Esophagus muscularis mucosa (tissue), 4 donors: ENCODE measurements around the gene PHETA1. TPM values are rescaled to one million over a fixed set of nuclear protein-coding genes. Genes with fewer than 3 reads are reported as not detected.

Source experiments
- DNase-seq: peaks from one replicate; pipeline ENCODE4 v3.0.0-alpha.2; 2017; ENCODE audit errors: extremely low spot score
- H3K27ac ChIP-seq, 4 donors: fragments of 200-600 bp; sonication (generic); replicated peaks in 1 of 4; 1 replicate in 3 of 4; 2 replicates in 1 of 4; pipeline ENCODE4 v1.5.1; 2016 to 2019; ENCODE audit warnings: mild to moderate bottlenecking in 1 of 4
- H3K27me3 ChIP-seq, 4 donors: fragments of 200-600 bp; sonication (generic); one replicate each; pipeline versions ENCODE4 v1.5.1 to v1.6.0; 2016 to 2019
- H3K36me3 ChIP-seq, 4 donors: fragments of 200-600 bp; sonication (generic); one replicate each; pipeline ENCODE4 v1.5.1; 2016 to 2019
- H3K4me1 ChIP-seq, 4 donors: fragments of 200-600 bp; sonication (generic); one replicate each; pipeline ENCODE4 v1.5.1; 2016 to 2019
- H3K4me3 ChIP-seq, 4 donors: fragments of 200-600 bp; sonication (generic); 1 replicate in 2 of 4; 2 replicates in 2 of 4; pipeline ENCODE4 v1.5.1; 2016 to 2019; ENCODE audit warnings: mild to moderate bottlenecking in 4 of 4, moderate library complexity in 1 of 4
- H3K9me3 ChIP-seq, 4 donors: fragments of 200-600 bp; sonication (generic); 1 replicate in 3 of 4; 2 replicates in 1 of 4; pipeline ENCODE4 v1.5.1; 2016 to 2019
- EP300 ChIP-seq: sonication (generic); formaldehyde crosslinking; IDR thresholded peaks from one replicate; pipeline ENCODE4 v1.6.1; 2017; ENCODE audit warnings: antibody characterized with exemption
- POLR2A ChIP-seq: fragments of 450-650 bp; IDR thresholded peaks from one replicate; pipeline ENCODE4 v1.6.1; 2017; ENCODE audit warnings: antibody characterized with exemption, moderate library complexity, mild to moderate bottlenecking, low read depth
- POLR2AphosphoS5 ChIP-seq, 2 donors: sonication (generic); formaldehyde crosslinking; IDR thresholded peaks; one replicate each; pipeline ENCODE4 v1.6.1; 2017; ENCODE audit warnings: antibody characterized with exemption in 2 of 2
- WGBS: methylation state at CpG from one replicate; pipeline ENCODE4 v1.1.5; 2018; 5-methylcytosine and 5-hydroxymethylcytosine counted together
- intact Hi-C: fragments of 100-400 bp; cut with DNase I; formaldehyde crosslinking; loops from one replicate; pipeline ENCODE4 v1.15.1; 2023
- total RNA-seq, 4 donors: library from RNA; depleted of rRNA; stranded (reverse); fragments of >200 nt; gene quantifications; one replicate each; pipeline versions ENCODE4 v1.1.0 to v1.2.1, GENCODE V29; 2016
- TF ChIP-seq, protein P1 (sequence below), 3 experiments: fragments of 200-600 bp in 2 of 3; fragments of 450-650 bp in 1 of 3; sonication (generic) in 2 of 3; IDR thresholded peaks; one replicate each; pipeline ENCODE4 v1.5.1; 2017 to 2019; ENCODE audit warnings: antibody characterized with exemption in 3 of 3, mild to moderate bottlenecking in 2 of 3, moderate library complexity in 1 of 3

The PHETA1 gene
- total RNA-seq, 4 donors from 2014 or later: 5.8 to 15.6 (median 9.5) TPM

DNA sequence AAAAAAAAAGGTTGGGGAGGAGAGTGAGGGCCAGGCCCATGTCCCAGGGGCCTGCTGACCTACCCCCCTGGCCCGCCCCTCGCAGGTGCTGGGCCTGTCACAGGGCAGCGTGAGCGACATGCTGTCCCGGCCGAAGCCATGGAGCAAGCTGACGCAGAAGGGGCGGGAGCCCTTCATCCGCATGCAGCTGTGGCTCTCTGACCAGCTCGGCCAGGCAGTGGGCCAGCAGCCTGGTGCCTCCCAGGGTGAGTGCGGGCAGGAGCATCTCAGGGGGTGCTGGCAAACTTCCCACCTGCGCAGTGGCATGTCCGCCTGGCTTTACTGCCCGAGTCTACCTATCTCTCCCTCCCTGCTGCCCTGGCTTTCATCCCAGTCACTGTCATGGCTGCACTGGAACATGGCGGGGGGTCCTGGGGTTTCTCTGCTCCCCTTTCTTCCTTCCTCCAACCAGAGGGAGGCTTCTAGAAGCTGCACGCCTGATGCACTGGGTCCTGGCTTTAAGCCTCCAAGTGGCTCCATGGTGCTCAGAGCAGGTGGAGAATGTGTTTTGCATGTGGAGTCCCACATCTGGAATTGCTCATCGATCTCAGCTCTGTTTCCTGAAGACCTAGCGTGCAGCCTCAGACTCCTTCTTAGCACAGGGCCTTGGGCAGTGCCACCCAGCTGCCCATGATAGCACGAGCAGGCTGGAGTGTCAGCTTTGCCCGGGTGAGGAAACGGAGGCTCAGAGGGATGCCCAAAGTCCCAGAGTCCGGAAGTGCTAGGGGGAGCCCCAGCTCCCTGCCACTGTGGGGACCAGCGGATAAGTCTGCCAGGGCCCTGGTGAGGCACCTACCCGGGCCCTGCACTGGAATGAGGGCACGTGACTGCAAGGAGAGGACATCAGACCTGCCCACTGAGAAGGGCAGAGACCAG is 46.3 kb downstream of the PHETA1 start:
- WGBS: 86% methylated on average over 20 of the region's 25 CpGs
- no peak overlapping the region for H3K4me3 ChIP-seq
- H3K36me3 ChIP-seq: no peaks in the 10 kb centered on the region
- no peaks in the 10 kb centered on the region for H3K4me1 ChIP-seq
- peaks cover 0 to 31% (median 0%) of the 10 kb centered on the region in 4 donors for H3K27me3 ChIP-seq
- TF ChIP-seq POLR2AphosphoS5 (IDR thresholded peaks at IDR 0.05): no peak
- TF ChIP-seq POLR2A: no peak
- TF ChIP-seq, protein P1, sequence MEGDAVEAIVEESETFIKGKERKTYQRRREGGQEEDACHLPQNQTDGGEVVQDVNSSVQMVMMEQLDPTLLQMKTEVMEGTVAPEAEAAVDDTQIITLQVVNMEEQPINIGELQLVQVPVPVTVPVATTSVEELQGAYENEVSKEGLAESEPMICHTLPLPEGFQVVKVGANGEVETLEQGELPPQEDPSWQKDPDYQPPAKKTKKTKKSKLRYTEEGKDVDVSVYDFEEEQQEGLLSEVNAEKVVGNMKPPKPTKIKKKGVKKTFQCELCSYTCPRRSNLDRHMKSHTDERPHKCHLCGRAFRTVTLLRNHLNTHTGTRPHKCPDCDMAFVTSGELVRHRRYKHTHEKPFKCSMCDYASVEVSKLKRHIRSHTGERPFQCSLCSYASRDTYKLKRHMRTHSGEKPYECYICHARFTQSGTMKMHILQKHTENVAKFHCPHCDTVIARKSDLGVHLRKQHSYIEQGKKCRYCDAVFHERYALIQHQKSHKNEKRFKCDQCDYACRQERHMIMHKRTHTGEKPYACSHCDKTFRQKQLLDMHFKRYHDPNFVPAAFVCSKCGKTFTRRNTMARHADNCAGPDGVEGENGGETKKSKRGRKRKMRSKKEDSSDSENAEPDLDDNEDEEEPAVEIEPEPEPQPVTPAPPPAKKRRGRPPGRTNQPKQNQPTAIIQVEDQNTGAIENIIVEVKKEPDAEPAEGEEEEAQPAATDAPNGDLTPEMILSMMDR (IDR thresholded peaks at IDR 0.05): no peak
- no peak for TF ChIP-seq EP300
- H3K9me3 ChIP-seq: no peaks in the 10 kb centered on the region
- no peak for DNase-seq
- H3K27ac ChIP-seq: no peak overlapping the region
- intact Hi-C loops: no loop called here

DNA sequence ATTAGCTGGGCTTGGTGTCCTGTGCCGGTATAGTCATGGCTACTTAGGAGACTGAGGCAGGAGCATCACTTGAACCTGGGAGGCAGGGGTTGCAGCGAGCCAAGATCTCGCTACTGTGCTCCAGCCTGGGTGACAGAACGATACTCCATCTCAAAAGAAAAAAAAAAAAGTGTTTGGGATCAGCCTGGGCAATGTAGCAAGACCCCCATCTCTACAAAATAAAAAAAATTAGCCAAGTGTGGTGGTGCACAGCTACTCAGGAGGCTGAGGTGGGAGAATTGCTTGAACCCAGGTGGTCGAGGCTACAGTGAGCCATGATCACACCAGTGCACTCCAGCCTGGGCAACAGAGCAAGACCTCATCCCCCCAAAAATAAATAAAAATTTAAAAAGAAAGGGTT is 47.6 kb downstream of the PHETA1 start:
- H3K36me3 ChIP-seq: no peaks in the 10 kb centered on the region
- TF ChIP-seq EP300 (no peak), POLR2A (no peak), POLR2AphosphoS5 (IDR thresholded peaks at IDR 0.05) (no peak)
- TF ChIP-seq, protein P1 (IDR thresholded peaks at IDR 0.05): no peak
- no peak overlapping the region for H3K4me3 ChIP-seq
- no peak for DNase-seq
- H3K27me3 ChIP-seq: peaks cover 0 to 42% (median 0%) of the 10 kb centered on the region in 4 donors
- no peak overlapping the region for H3K27ac ChIP-seq
- no peaks in the 10 kb centered on the region for H3K9me3 ChIP-seq
- WGBS: 87% methylated on average over 5 of the region's 5 CpGs
- intact Hi-C loops: no loop called here
- H3K4me1 ChIP-seq: no peaks in the 10 kb centered on the region

DNA sequence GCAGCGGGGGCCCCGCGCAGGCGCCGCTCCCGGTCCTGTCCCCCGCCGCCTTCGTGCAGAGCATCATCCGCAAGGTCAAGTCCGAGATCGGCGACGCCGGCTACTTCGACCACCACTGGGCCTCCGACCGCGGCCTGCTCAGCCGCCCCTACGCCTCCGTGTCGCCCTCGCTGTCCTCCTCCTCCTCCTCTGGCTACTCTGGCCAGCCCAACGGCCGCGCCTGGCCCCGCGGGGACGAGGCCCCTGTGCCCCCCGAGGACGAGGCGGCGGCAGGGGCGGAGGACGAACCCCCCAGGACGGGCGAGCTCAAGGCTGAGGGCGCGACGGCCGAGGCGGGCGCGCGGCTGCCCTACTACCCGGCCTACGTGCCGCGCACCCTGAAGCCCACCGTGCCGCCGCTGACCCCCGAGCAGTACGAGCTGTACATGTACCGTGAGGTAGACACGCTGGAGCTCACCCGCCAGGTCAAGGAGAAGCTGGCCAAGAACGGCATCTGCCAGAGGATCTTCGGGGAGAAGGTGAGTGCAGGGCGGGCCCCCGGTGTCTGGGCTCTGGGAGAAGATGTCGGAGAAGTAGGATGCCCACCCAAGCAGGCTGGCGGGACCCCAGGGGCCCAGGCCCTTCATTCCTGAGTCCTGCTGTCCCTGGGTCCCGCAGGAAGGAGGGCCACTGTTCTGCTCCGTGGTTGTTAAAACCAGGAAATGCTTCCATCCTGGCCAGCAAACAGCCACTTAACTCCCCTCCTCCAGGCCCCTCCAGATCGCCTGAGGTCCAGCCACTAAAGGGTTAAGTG is 48.4 kb downstream of the PHETA1 start:
- Histone ChIP-seq H3K27me3 (peaks cover 0 to 42% (median 0%) of the 10 kb centered on the region in 4 donors), H3K4me3 (no peak overlapping the region), H3K27ac (no peak overlapping the region), H3K36me3 (no peaks in the 10 kb centered on the region), H3K4me1 (no peaks in the 10 kb centered on the region), H3K9me3 (no peaks in the 10 kb centered on the region)
- intact Hi-C loops: no loop called here
- DNase-seq: no peak
- WGBS: 93% methylated on average over 47 of the region's 67 CpGs
- no peak for TF ChIP-seq POLR2AphosphoS5 (IDR thresholded peaks at IDR 0.05)
- no peak for TF ChIP-seq EP300
- TF ChIP-seq, protein P1 (IDR thresholded peaks at IDR 0.05): no peak
- no peak for TF ChIP-seq POLR2A

DNA sequence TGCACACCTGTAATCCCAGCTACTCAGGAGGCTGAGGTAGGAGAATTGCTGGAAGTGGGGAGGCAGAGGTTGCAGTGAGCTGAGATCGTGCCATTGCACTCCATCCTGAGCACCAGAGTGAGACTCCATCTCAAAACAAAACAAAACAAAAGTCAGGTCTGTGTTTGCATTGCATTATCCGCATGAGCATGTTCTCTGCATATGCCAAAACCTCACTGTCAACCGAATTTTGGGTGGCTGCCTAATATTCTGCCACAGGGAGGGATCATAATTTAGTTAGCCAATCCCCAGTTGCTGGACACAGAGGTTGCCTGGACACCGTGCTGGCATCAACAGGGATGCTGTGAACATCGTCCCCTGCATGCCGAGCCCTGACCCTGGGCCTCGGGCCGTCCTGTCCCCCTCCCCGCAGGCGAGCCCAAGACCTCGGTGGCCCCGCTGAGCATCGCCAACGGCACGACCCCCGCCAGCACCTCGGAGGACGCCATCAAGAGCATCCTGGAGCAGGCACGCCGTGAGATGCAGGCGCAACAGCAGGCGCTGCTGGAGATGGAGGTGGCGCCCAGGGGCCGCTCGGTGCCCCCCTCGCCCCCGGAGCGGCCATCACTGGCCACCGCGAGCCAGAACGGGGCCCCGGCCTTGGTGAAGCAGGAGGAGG is 49.2 kb downstream of the PHETA1 start:
- Histone ChIP-seq H3K4me3 (no peak overlapping the region), H3K9me3 (no peaks in the 10 kb centered on the region), H3K4me1 (no peaks in the 10 kb centered on the region), H3K36me3 (no peaks in the 10 kb centered on the region), H3K27me3 (peaks cover 0 to 42% (median 0%) of the 10 kb centered on the region in 4 donors), H3K27ac (no peak overlapping the region)
- no peak for DNase-seq
- 74% methylated on average over 3 of the region's 32 CpGs for WGBS
- TF ChIP-seq POLR2A (no peak), EP300 (no peak), POLR2AphosphoS5 (IDR thresholded peaks at IDR 0.05) (no peak)
- TF ChIP-seq, protein P1 (IDR thresholded peaks at IDR 0.05): no peak
- intact Hi-C loops: no loop called here
